Measurements from ENCODE around the gene ST6GALNAC5. TPM values are rescaled to one million over a fixed set of nuclear protein-coding genes. Genes with fewer than 3 reads are reported as not detected.

Gene ST6GALNAC5
- total RNA-seq, 4 donors from 2014 or later: 0.44 to 3.2 (median 0.65) TPM; not detected in 1

GRCh38 chr1:76905876-76906595, 38.8 kb downstream of the ST6GALNAC5 start:
- DNase-seq (ENCODE audit: low spot score) (no peak), ATAC-seq (ENCODE audit: low FRiP score) (no peak)
- no peak for TF ChIP-seq CTCF (IDR thresholded peaks at IDR 0.05)

- no peak for TF ChIP-seq CTCF (IDR thresholded peaks at IDR 0.05)
- DNase-seq (ENCODE audit: low spot score) (no peak), ATAC-seq (ENCODE audit: low FRiP score) (no peak)
Observed at GRCh38 chr1:76909311-76909710, 42.0 kb downstream of the ST6GALNAC5 start.

GRCh38 chr1:76919085-76919484, 51.8 kb downstream of the ST6GALNAC5 start:
- ATAC-seq (ENCODE audit: low FRiP score) (no peak), DNase-seq (ENCODE audit: low spot score) (no peak)
- no peak for TF ChIP-seq CTCF (IDR thresholded peaks at IDR 0.05)

- DNase-seq (ENCODE audit: low spot score): no peak
- TF ChIP-seq CTCF (IDR thresholded peaks at IDR 0.05): no peak
- ATAC-seq (ENCODE audit: low FRiP score): no peak
Observed at GRCh38 chr1:76921590-76921989, 54.3 kb downstream of the ST6GALNAC5 start.

GRCh38 chr1:76925825-76926224, 58.5 kb downstream of the ST6GALNAC5 start:
- ATAC-seq (ENCODE audit: low FRiP score) (no peak), DNase-seq (ENCODE audit: low spot score) (no peak)
- no peak for TF ChIP-seq CTCF (IDR thresholded peaks at IDR 0.05)

GRCh38 chr1:76928522-76928921, 61.2 kb downstream of the ST6GALNAC5 start:
- no peak for ATAC-seq (ENCODE audit: low FRiP score)
- DNase-seq (ENCODE audit: low spot score): no peak

More at GRCh38 chr1:76928522-76928921, 61.2 kb downstream of the ST6GALNAC5 start:
- no peak for TF ChIP-seq CTCF (IDR thresholded peaks at IDR 0.05)
